ENCODE measurements around the gene ZNF511. TPM values are rescaled to one million over a fixed set of nuclear protein-coding genes. Genes with fewer than 3 reads are reported as not detected.

ZNF511 gene
- total and polyA plus RNA-seq, 9 of the 15 experiments (the other 6 are each of a cell fraction or from before 2014, with no cell fraction given) = 0.61 to 69.3 (median 40.1) TPM

DNA sequence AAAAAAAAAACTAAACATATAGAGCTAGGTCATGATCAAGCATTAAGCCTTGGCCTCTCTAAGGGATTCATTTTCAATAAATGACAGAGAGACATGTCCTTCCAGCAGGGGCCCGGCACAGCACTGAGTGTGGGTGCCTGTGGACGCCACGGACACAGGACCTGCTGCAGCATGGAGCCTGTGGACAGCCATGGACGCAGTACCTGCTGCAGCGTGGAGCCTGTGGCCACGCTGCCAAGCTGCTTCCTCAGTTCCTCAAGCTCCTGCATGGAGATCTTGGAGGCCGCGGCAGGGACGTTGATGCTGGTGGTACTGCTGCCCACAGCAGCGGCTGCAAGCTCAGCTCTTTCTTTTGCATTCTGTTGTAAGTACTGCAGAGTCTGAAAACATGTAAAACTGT, 9.5 kb upstream of the ZNF511 start:
- POLR2A ChIA-PET = interaction anchor here (0.7 to 0.9 kb wide), 2 partner anchors 21 to 74 kb away, joined by 3 read pairs; no protein-coding TSS in a partner anchor
- FAIRE-seq (no peak), ATAC-seq (no peak), DNase-seq (ENCODE audit: extremely low read depth in 1 of 4, low spot score in 3 of 4) (no peak)
- H3K27me3 ChIP-seq (ENCODE audit: control insufficient read depth in 2 of 2, insufficient read depth in 2 of 2, low read length in 2 of 2) = no peaks in the 10 kb centered on the region
- intact Hi-C loops (cut with micrococcal nuclease) (no loop called here), in situ Hi-C loops (cut with MboI) (no loop called here)
- no peak overlapping the region for H3K9ac ChIP-seq (ENCODE audit: insufficient read depth in 1 of 2, low read depth in 2 of 2, low read length in 2 of 2)
- H3K4me1 ChIP-seq (replicated peaks in 1 of 2; ENCODE audit: control insufficient read depth in 2 of 2, insufficient read depth in 2 of 2, low read length in 2 of 2) = peaks cover 0 to 16% of the 10 kb centered on the region in 2 experiments; a peak in 3 of 5 replicates
- H3K4me2 ChIP-seq (ENCODE audit: insufficient read depth, low read length) = no peak overlapping the region
- 99% methylated on average over 10 of the region's 10 CpGs for WGBS (ENCODE audit: insufficient coverage, low coverage, missing lambda C conversion rate)
- CTCF ChIA-PET (ENCODE audit: low intra/inter-chr PET ratio) = no interaction called here
- H3K9me1 ChIP-seq (ENCODE audit: control insufficient read depth, insufficient read depth, low read length) = no peaks in the 10 kb centered on the region
- H3K27ac ChIP-seq (ENCODE audit: extremely low read depth, low read depth, low read length) = no peak overlapping the region
- no peaks in the 10 kb centered on the region; the same call in 1 of the 2 replicates for H4K20me1 ChIP-seq (replicated peaks; ENCODE audit: control insufficient read depth, insufficient read depth, low read length)
- H2AFZ ChIP-seq (ENCODE audit: low read depth, low read length) = no peak overlapping the region
- H3K36me3 ChIP-seq (ENCODE audit: control insufficient read depth, insufficient read depth, low read length) = peaks cover 73% of the 10 kb centered on the region; the same call in 2 of the 3 replicates
- no peak overlapping the region for H3K4me3 ChIP-seq
- no TSS peak for BruUV-seq (replicated peaks)
- H3K9me3 ChIP-seq (replicated peaks; ENCODE audit: control insufficient read depth, insufficient read depth, low read depth, low read length) = no peaks in the 10 kb centered on the region
- peaks cover 19% of the 10 kb centered on the region for H3K79me2 ChIP-seq (ENCODE audit: control insufficient read depth, insufficient read depth, low read length)
- TF ChIP-seq GTF2A2 (tag; IDR thresholded peaks at IDR 0.05) = no peak
- TF ChIP-seq, protein P1, sequence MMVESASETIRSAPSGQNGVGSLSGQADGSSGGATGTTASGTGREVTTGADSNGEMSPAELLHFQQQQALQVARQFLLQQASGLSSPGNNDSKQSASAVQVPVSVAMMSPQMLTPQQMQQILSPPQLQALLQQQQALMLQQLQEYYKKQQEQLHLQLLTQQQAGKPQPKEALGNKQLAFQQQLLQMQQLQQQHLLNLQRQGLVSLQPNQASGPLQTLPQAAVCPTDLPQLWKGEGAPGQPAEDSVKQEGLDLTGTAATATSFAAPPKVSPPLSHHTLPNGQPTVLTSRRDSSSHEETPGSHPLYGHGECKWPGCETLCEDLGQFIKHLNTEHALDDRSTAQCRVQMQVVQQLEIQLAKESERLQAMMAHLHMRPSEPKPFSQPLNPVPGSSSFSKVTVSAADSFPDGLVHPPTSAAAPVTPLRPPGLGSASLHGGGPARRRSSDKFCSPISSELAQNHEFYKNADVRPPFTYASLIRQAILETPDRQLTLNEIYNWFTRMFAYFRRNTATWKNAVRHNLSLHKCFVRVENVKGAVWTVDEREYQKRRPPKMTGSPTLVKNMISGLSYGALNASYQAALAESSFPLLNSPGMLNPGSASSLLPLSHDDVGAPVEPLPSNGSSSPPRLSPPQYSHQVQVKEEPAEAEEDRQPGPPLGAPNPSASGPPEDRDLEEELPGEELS (CRISPR knock-in tag; IDR thresholded peaks at IDR 0.05; ENCODE audit: borderline replicate concordance) = no peak
- TF ChIP-seq ZNF740 (CRISPR knock-in tag; IDR thresholded peaks at IDR 0.05) = no peak
- no peak for TF ChIP-seq ZNF740 (tag; IDR thresholded peaks at IDR 0.05)
- no peak for TF ChIP-seq ZNF282 (CRISPR knock-in tag; IDR thresholded peaks at IDR 0.05)
- TF ChIP-seq LARP7 (IDR thresholded peaks at IDR 0.05) = no peak
- TF ChIP-seq ZNF511 (CRISPR knock-in tag; IDR thresholded peaks at IDR 0.05) = no peak
- no peak for TF ChIP-seq ESRRA (IDR thresholded peaks at IDR 0.05; ENCODE audit: borderline replicate concordance, low read depth)
- TF ChIP-seq, protein P2, sequence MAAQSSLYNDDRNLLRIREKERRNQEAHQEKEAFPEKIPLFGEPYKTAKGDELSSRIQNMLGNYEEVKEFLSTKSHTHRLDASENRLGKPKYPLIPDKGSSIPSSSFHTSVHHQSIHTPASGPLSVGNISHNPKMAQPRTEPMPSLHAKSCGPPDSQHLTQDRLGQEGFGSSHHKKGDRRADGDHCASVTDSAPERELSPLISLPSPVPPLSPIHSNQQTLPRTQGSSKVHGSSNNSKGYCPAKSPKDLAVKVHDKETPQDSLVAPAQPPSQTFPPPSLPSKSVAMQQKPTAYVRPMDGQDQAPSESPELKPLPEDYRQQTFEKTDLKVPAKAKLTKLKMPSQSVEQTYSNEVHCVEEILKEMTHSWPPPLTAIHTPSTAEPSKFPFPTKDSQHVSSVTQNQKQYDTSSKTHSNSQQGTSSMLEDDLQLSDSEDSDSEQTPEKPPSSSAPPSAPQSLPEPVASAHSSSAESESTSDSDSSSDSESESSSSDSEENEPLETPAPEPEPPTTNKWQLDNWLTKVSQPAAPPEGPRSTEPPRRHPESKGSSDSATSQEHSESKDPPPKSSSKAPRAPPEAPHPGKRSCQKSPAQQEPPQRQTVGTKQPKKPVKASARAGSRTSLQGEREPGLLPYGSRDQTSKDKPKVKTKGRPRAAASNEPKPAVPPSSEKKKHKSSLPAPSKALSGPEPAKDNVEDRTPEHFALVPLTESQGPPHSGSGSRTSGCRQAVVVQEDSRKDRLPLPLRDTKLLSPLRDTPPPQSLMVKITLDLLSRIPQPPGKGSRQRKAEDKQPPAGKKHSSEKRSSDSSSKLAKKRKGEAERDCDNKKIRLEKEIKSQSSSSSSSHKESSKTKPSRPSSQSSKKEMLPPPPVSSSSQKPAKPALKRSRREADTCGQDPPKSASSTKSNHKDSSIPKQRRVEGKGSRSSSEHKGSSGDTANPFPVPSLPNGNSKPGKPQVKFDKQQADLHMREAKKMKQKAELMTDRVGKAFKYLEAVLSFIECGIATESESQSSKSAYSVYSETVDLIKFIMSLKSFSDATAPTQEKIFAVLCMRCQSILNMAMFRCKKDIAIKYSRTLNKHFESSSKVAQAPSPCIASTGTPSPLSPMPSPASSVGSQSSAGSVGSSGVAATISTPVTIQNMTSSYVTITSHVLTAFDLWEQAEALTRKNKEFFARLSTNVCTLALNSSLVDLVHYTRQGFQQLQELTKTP (IDR thresholded peaks at IDR 0.05; ENCODE audit: low read depth in 1 of 2, partially characterized antibody in 2 of 2) = no peak
- no peak for TF ChIP-seq ZNF668 (CRISPR knock-in tag; IDR thresholded peaks at IDR 0.05)
- no peak for TF ChIP-seq TAF15 (IDR thresholded peaks at IDR 0.05; ENCODE audit: low read depth, low read length)
- no peak for TF ChIP-seq PKNOX1 (IDR thresholded peaks at IDR 0.05)
- no peak for TF ChIP-seq EGR1 (conservative IDR thresholded peaks at IDR 0.05)
- TF ChIP-seq PURB (CRISPR knock-in tag; IDR thresholded peaks at IDR 0.05; ENCODE audit: low read depth) = no peak
- TF ChIP-seq TEAD2 (tag; IDR thresholded peaks at IDR 0.05) = no peak

Measured in K562 (cell line).